H9 (cell line): ENCODE data around the gene PPP3CB. TPM values are rescaled to one million over a fixed set of nuclear protein-coding genes. Genes with fewer than 3 reads are reported as not detected.

ENCODE experiments used
- DNase-seq: peaks from one replicate; pipeline ENCODE4 v3.0.0-alpha.2; 2017
- H2AFZ ChIP-seq: one replicate; pipeline ENCODE4 v1.6.1; 2013; ENCODE audit warnings: mild to moderate bottlenecking, low read length, control low read depth, moderate library complexity
- H2AK5ac ChIP-seq: 2 replicates; pipeline ENCODE4 v1.6.1; 2013; ENCODE audit warnings: low read length, control low read depth, mixed read lengths; ENCODE audit not compliant: insufficient read length
- H2BK120ac ChIP-seq: one replicate; pipeline ENCODE4 v1.6.1; 2013; ENCODE audit warnings: low read depth, mild to moderate bottlenecking, low read length, control low read depth, inconsistent platforms; ENCODE audit not compliant: poor library complexity, severe bottlenecking
- H2BK12ac ChIP-seq: 2 replicates; pipeline ENCODE4 v1.6.1; 2013; ENCODE audit warnings: low read length, control low read depth, mixed read lengths, low read depth; ENCODE audit not compliant: insufficient read length
- H2BK15ac ChIP-seq: 2 replicates; pipeline ENCODE4 v1.6.1; 2013; ENCODE audit warnings: low read depth, low read length, control low read depth
- H2BK20ac ChIP-seq: one replicate; pipeline ENCODE4 v1.6.1; 2013; ENCODE audit warnings: low read depth, mild to moderate bottlenecking, low read length, control low read depth, inconsistent platforms; ENCODE audit not compliant: poor library complexity, severe bottlenecking
- H2BK5ac ChIP-seq: 2 replicates; pipeline ENCODE4 v1.6.1; 2013; ENCODE audit warnings: low read length, control low read depth, mixed read lengths; ENCODE audit not compliant: insufficient read length
- H3K14ac ChIP-seq: 2 replicates; pipeline ENCODE4 v1.6.1; 2013; ENCODE audit warnings: low read length, control low read depth; ENCODE audit not compliant: insufficient read depth
- H3K18ac ChIP-seq: 2 replicates; pipeline ENCODE4 v1.6.1; 2013; ENCODE audit warnings: low read depth, mild to moderate bottlenecking, mixed read lengths, low read length, control low read depth; ENCODE audit not compliant: insufficient read length
- H3K23ac ChIP-seq: 2 replicates; pipeline ENCODE4 v1.6.1; 2013; ENCODE audit warnings: low read length, control low read depth, mixed read lengths, low read depth; ENCODE audit not compliant: insufficient read length
- H3K23me2 ChIP-seq: 2 replicates; pipeline ENCODE4 v1.6.1; 2013; ENCODE audit warnings: low read depth, mild to moderate bottlenecking, mixed read lengths, low read length, control low read depth; ENCODE audit not compliant: insufficient read length, poor library complexity, severe bottlenecking
- H3K27ac ChIP-seq: 2 replicates; pipeline ENCODE4 v1.5.1; 2013; ENCODE audit warnings: low read length, control low read depth, mixed read lengths, low read depth; ENCODE audit not compliant: insufficient read length
- H3K27me3 ChIP-seq: 2 replicates; pipeline ENCODE4 v1.6.1; 2013; ENCODE audit warnings: low read length, control low read depth, inconsistent platforms; ENCODE audit not compliant: insufficient read depth
- H3K4ac ChIP-seq: 2 replicates; pipeline ENCODE4 v1.6.1; 2013; ENCODE audit warnings: low read depth, mild to moderate bottlenecking, control low read depth, inconsistent platforms, low read length, moderate library complexity
- H3K4me1 ChIP-seq: 2 replicates; pipeline ENCODE4 v1.6.1; 2013; ENCODE audit warnings: low read length, control low read depth, inconsistent platforms; ENCODE audit not compliant: insufficient read depth
- H3K4me2 ChIP-seq: 2 replicates; pipeline ENCODE4 v1.6.1; 2013; ENCODE audit warnings: low read length, control low read depth, mixed read lengths; ENCODE audit not compliant: insufficient read length, insufficient read depth
- H3K56ac ChIP-seq: 2 replicates; pipeline ENCODE4 v1.6.1; 2013; ENCODE audit warnings: low read depth, mild to moderate bottlenecking, mixed read lengths, low read length, control low read depth; ENCODE audit not compliant: insufficient read length
- H3K79me1 ChIP-seq: 2 replicates; pipeline ENCODE4 v1.6.1; 2013; ENCODE audit warnings: low read depth, mild to moderate bottlenecking, moderate library complexity, low read length, control low read depth, inconsistent platforms; ENCODE audit not compliant: insufficient read depth, poor library complexity, severe bottlenecking
- H3K79me2 ChIP-seq: 2 replicates; pipeline ENCODE4 v1.6.1; 2013; ENCODE audit warnings: low read length, control low read depth, inconsistent platforms; ENCODE audit not compliant: insufficient read depth
- H3K9ac ChIP-seq: 2 replicates; pipeline ENCODE4 v1.6.1; 2013; ENCODE audit warnings: low read length, control low read depth, mixed read lengths; ENCODE audit not compliant: insufficient read length; ENCODE audit errors: extremely low read depth
- H3K9me3 ChIP-seq: one replicate; pipeline ENCODE4 v1.6.1; 2013; ENCODE audit warnings: low read depth, low read length, inconsistent platforms; ENCODE audit not compliant: control insufficient read depth
- H3T11ph ChIP-seq: one replicate; pipeline ENCODE4 v1.6.1; 2013; ENCODE audit warnings: mild to moderate bottlenecking, low read length, control low read depth, inconsistent platforms
- H4K20me1 ChIP-seq: one replicate; pipeline ENCODE4 v1.6.1; 2013; ENCODE audit not compliant: control insufficient read depth, insufficient read length, insufficient read depth
- H4K5ac ChIP-seq: 2 replicates; pipeline ENCODE4 v1.6.1; 2013; ENCODE audit warnings: low read depth, mild to moderate bottlenecking, mixed read lengths, low read length, control low read depth; ENCODE audit not compliant: insufficient read length
- H4K8ac ChIP-seq: replicated peaks from 2 replicates; pipeline ENCODE4 v1.6.1; 2013; ENCODE audit warnings: low read length, control low read depth, mixed read lengths, low read depth; ENCODE audit not compliant: insufficient read length
- H4K91ac ChIP-seq: 2 replicates; pipeline ENCODE4 v1.6.1; 2013; ENCODE audit warnings: low read depth, mild to moderate bottlenecking, moderate library complexity, mixed read lengths, low read length, control low read depth; ENCODE audit not compliant: insufficient read length
- H3K27ac Mint-ChIP-seq, 3 experiments: 2 replicates in 2 of 3; 3 replicates in 1 of 3; pipeline ENCODE4 v1.8.0; 2020 to 2021; ENCODE audit warnings: mixed read lengths in 3 of 3, mild to moderate bottlenecking in 1 of 3, moderate library complexity in 1 of 3
- H3K27me3 Mint-ChIP-seq: 2 replicates; pipeline ENCODE4 v1.8.0; 2021; ENCODE audit warnings: low read depth, mild to moderate bottlenecking, moderate library complexity, mixed read lengths
- H3K36me3 Mint-ChIP-seq, 3 experiments: 2 replicates in 2 of 3; 3 replicates in 1 of 3; pipeline ENCODE4 v1.8.0; 2020 to 2021; ENCODE audit warnings: low read depth in 3 of 3, mixed read lengths in 3 of 3; ENCODE audit not compliant: insufficient read depth in 1 of 3
- H3K4me1 Mint-ChIP-seq, 2 experiments: 2 replicates each; pipeline ENCODE4 v1.8.0; 2020; ENCODE audit warnings: mixed read lengths in 2 of 2
- H3K4me3 Mint-ChIP-seq, 2 experiments: 2 replicates in 1 of 2; 3 replicates in 1 of 2; pipeline ENCODE4 v1.8.0; 2020 to 2021; ENCODE audit warnings: mild to moderate bottlenecking in 2 of 2, mixed read lengths in 2 of 2, moderate library complexity in 1 of 2
- H3K9me3 Mint-ChIP-seq, 2 experiments: 2 replicates in 1 of 2; 3 replicates in 1 of 2; pipeline ENCODE4 v1.8.0; 2020; ENCODE audit warnings: mild to moderate bottlenecking in 2 of 2, mixed read lengths in 2 of 2, moderate library complexity in 1 of 2
- CTCF ChIP-seq: fragments of 200-600 bp; sonication (generic); conservative IDR thresholded peaks from 3 replicates; pipeline ENCODE4 v1.8.0; 2021; ENCODE audit warnings: antibody characterized with exemption, mild to moderate bottlenecking
- WGBS: extraction: QIAGEN DNeasy Blood & Tissue Kit; methylation state at CpG from one replicate; pipeline ENCODE4 v1.1.7; 2013; ENCODE audit warnings: missing lambda C conversion rate, low lambda C conversion rate, mixed read lengths; ENCODE audit not compliant: insufficient read length; ENCODE audit errors: extremely low coverage; 5-methylcytosine and 5-hydroxymethylcytosine counted together
- total RNA-seq: library from RNA; stranded (reverse); gene quantifications from 2 replicates; pipeline ENCODE4 v1.2.1, GENCODE V29; 2021

PPP3CB gene
- total RNA-seq, 1 experiment from 2014 or later: 37.3 TPM

GRCh38 chr10:73517166-73517888 is 21.5 kb upstream of the PPP3CB start:
- H3K4me2 ChIP-seq: no peak overlapping the region

More at GRCh38 chr10:73517166-73517888, 21.5 kb upstream of the PPP3CB start:
- no peak for DNase-seq
- Histone ChIP-seq H2BK20ac (no peak overlapping the region), H3K4me1 (no peaks in the 10 kb centered on the region), H3K27ac (no peak overlapping the region), H2BK12ac (no peak overlapping the region), H2BK120ac (no peak overlapping the region), H4K91ac (no peak overlapping the region), H3K14ac (no peak overlapping the region), H3K23ac (no peak overlapping the region), H2BK5ac (no peak overlapping the region), H3K9me3 (no peaks in the 10 kb centered on the region), H2BK15ac (no peak overlapping the region), H4K20me1 (no peaks in the 10 kb centered on the region), H3K4ac (no peak overlapping the region), H3K9ac (no peak overlapping the region), H2AFZ (no peak overlapping the region), H3K18ac (no peak overlapping the region), H3T11ph (no peak overlapping the region), H4K8ac (no peak overlapping the region), H2AK5ac (no peak overlapping the region), H3K79me1 (no peaks in the 10 kb centered on the region), H3K79me2 (no peaks in the 10 kb centered on the region), H3K27me3 (no peaks in the 10 kb centered on the region), H3K23me2 (no peaks in the 10 kb centered on the region), H4K5ac (no peak overlapping the region), H3K56ac (no peak overlapping the region)
- no peaks in the 10 kb centered on the region for H3K9me3 Mint-ChIP-seq
- TF ChIP-seq CTCF: no peak
- H3K4me1 Mint-ChIP-seq: no peaks in the 10 kb centered on the region
- peaks cover 10 to 49% (median 22%) of the 10 kb centered on the region in 3 experiments; a peak in 6 of 7 replicates for H3K36me3 Mint-ChIP-seq
- no peak overlapping the region for H3K27ac Mint-ChIP-seq
- no peak overlapping the region for H3K4me3 Mint-ChIP-seq
- no peaks in the 10 kb centered on the region for H3K27me3 Mint-ChIP-seq
- WGBS: no CpG with 5 or more reads among the region's 4 CpGs
